ENCODE data around the gene SHPK. TPM values are rescaled to one million over a fixed set of nuclear protein-coding genes. Genes with fewer than 3 reads are reported as not detected.
A peak's percentile ranks its signal among the peaks of the same experiment; 100 is the strongest.
"Not testable (repeated sequence)": the region's sequence is repeated elsewhere in the genome, so short reads cannot be mapped to it uniquely, and the experiment has no call there.

Gene SHPK
- total RNA-seq, 2 experiments from 2014 or later: 11.8 to 12.2 TPM

DNA sequence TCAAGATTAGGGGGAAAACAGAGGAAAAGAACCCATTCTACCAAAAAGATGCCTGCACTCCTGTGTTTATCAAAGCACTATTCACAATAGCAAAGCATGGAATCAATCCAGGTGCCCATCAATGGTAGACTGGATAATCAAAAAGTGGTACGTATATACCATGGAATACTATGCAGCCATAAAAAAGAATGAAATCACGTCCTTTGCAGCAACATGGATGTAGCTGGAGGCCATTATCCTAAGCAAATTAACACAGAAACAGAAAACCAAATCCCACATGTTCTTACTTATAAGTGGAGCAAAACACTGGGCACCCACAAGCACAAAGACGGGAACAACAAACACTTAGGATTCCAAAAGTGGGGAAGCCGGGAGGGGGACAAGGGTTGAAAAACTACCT is 57.4 kb downstream of the SHPK start:
- H3K4me1 Mint-ChIP-seq; H3K4me3 Mint-ChIP-seq; H3K9me3 Mint-ChIP-seq; H3K36me3 Mint-ChIP-seq; DNase-seq; POLR2A ChIA-PET; H3K27ac Mint-ChIP-seq; ATAC-seq (ENCODE audit: low read depth); H3K27me3 Mint-ChIP-seq: not testable (repeated sequence)

DNA sequence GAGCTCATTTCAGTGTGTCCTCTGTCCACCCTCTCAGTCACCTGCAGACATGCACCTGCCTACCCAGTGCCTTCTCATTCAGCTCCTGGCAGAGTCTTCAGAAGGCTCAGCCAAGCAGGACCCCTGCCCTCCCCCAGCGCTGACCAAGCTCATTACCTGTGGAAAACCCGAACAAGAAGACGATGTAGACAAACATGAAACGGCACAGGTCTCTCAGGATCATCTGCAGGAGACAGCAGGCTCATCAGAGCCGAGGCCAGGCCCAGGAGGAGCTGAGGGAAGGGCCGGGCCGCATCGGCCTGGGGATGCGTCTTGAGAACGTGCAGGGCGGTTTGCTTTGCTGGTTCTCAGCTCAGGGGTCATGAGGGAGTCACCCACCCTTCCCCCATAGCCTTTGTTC is 59.1 kb downstream of the SHPK start:
- no peaks in the 10 kb centered on the region for H3K4me1 Mint-ChIP-seq
- POLR2A ChIA-PET: no interaction called here
- DNase-seq: no peak
- H3K36me3 Mint-ChIP-seq: no peaks in the 10 kb centered on the region
- H3K4me3 Mint-ChIP-seq: no peak overlapping the region
- H3K27me3 Mint-ChIP-seq: no peaks in the 10 kb centered on the region
- no peak overlapping the region for H3K27ac Mint-ChIP-seq
- H3K9me3 Mint-ChIP-seq: no peaks in the 10 kb centered on the region
- ATAC-seq (ENCODE audit: low read depth): no peak

DNA sequence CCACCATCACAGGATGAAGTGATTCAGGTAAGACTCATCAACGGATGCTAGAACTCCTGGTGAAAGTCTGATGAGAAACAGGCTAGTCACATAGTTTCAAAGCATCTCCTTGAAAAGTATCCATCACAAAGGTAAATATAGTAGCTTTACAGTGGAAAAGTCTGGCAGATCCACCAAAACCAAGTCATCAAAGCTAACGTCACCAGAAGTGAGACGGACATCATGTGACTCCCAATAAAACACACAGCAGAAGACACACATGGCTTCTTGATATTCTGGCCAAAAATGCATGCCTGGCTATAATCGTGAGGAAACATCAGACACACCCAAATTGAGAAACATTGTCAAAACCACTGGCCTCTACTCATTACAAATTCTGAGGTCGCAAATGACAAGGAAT is 60.5 kb downstream of the SHPK start:
- ATAC-seq (ENCODE audit: low read depth) (no peak), DNase-seq (no peak)
- Mint-ChIP-seq H3K4me3 (no peak overlapping the region), H3K9me3 (no peaks in the 10 kb centered on the region), H3K27me3 (no peaks in the 10 kb centered on the region), H3K27ac (no peak overlapping the region), H3K4me1 (no peaks in the 10 kb centered on the region), H3K36me3 (no peaks in the 10 kb centered on the region)
- POLR2A ChIA-PET: no interaction called here

DNA sequence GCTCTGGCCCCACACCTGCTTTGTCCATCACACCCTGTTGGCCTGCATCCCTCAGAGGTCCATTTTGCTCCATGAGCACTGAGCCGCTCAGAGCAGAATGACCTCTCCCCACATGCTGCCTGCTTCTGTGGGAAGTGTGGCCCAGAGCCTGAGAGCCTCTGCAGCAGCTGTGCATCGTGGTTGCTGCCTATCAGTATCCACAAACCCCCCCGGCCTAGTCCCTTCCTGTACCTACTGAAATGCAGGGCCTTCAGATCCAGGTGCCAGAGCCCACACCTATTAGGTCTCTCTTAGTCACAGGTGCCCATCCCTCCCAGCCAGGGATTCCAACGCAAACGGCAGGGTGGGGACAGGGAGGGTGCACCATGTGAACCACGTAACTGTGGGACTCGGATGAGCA is 61.8 kb downstream of the SHPK start:
- no peak overlapping the region for H3K27ac Mint-ChIP-seq
- ATAC-seq (ENCODE audit: low read depth) (no peak), DNase-seq (no peak)
- H3K36me3 Mint-ChIP-seq: peaks cover 4% of the 10 kb centered on the region
- H3K4me3 Mint-ChIP-seq: no peak overlapping the region
- H3K9me3 Mint-ChIP-seq: no peaks in the 10 kb centered on the region
- H3K27me3 Mint-ChIP-seq: no peaks in the 10 kb centered on the region
- H3K4me1 Mint-ChIP-seq: no peaks in the 10 kb centered on the region
- POLR2A ChIA-PET: no interaction called here

- H3K4me3 Mint-ChIP-seq: no peak overlapping the region
- H3K36me3 Mint-ChIP-seq: peaks cover 4% of the 10 kb centered on the region
- DNase-seq: no peak
- H3K27me3 Mint-ChIP-seq: no peaks in the 10 kb centered on the region
- POLR2A ChIA-PET: no interaction called here
- no peaks in the 10 kb centered on the region for H3K9me3 Mint-ChIP-seq
- no peak overlapping the region for H3K27ac Mint-ChIP-seq
- no peak for ATAC-seq (ENCODE audit: low read depth)
- no peaks in the 10 kb centered on the region for H3K4me1 Mint-ChIP-seq
Measured at GRCh38 chr17:3573246-3574100, 62.6 kb downstream of the SHPK start.

DNA sequence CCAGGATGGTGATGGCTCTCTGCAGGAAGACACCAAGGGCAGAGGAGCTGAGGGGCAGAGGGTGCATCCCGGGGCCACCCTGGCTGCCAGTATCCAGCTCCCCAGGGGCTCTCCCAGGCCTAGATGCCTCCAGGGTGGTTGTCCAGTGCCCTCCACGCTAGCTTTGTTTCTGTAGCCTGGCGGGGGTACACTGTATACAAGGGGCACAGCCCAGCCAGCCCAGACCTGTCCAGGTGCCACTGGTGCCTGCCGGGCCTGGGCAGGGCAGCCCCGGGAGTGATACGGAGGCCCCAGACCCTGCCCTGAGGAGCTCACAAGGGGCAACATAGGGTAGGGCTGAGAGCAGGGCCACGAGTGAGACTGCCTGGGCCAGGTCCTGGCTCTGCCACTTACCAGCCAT is 63.8 kb downstream of the SHPK start:
- ATAC-seq (ENCODE audit: low read depth): no peak
- peaks cover 4% of the 10 kb centered on the region for H3K36me3 Mint-ChIP-seq
- DNase-seq: no peak
- H3K4me1 Mint-ChIP-seq: no peaks in the 10 kb centered on the region
- no peaks in the 10 kb centered on the region for H3K9me3 Mint-ChIP-seq
- POLR2A ChIA-PET: no interaction called here
- no peak overlapping the region for H3K27ac Mint-ChIP-seq
- H3K4me3 Mint-ChIP-seq: no peak overlapping the region
- no peaks in the 10 kb centered on the region for H3K27me3 Mint-ChIP-seq

- DNase-seq (no peak), ATAC-seq (ENCODE audit: low read depth) (no peak)
- Mint-ChIP-seq H3K9me3 (no peaks in the 10 kb centered on the region), H3K4me3 (no peak overlapping the region), H3K27ac (no peak overlapping the region), H3K36me3 (peaks cover 4% of the 10 kb centered on the region), H3K4me1 (no peaks in the 10 kb centered on the region), H3K27me3 (no peaks in the 10 kb centered on the region)
- POLR2A ChIA-PET: no interaction called here
Measured at GRCh38 chr17:3571043-3571900, 64.8 kb downstream of the SHPK start.

DNA sequence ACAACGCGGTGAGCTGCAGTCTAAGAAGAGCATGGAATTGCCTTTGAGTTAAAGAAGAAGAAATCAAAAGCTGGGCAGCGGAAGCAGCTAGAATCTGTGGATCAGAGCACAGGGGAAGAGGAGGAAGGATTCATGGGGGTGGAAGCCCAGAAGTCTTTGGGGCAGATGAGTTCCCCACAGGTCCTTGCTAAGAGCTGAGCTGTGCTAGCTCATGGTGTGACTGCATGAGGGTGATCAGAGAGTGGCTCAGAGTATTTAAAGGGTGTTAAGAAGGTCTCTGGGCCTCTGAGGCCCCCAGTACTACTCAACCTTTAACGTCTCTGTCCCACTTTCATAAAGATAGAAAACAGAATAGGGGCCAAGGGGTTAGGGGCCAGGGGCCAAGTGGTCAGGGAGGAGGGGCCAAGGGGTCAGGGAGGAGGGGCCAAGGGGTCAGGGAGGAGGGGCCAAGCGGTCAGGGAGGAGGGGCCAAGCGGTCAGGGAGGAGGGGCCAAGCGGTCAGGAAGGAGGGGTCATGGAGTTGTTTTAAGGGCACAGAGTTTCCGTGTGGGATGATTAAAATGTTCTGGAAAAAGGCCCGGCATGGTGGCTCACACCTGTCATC is 66.4 kb downstream of the SHPK start:
- no peak overlapping the region for H3K4me3 Mint-ChIP-seq
- DNase-seq (no peak), ATAC-seq (ENCODE audit: low read depth) (no peak)
- H3K4me1 Mint-ChIP-seq: no peaks in the 10 kb centered on the region
- no peaks in the 10 kb centered on the region for H3K9me3 Mint-ChIP-seq
- no peak overlapping the region for H3K27ac Mint-ChIP-seq
- peaks cover 6% of the 10 kb centered on the region for H3K36me3 Mint-ChIP-seq
- no peaks in the 10 kb centered on the region for H3K27me3 Mint-ChIP-seq
- POLR2A ChIA-PET: no interaction called here

GRCh38 chr17:3566551-3566950 is 69.5 kb downstream of the SHPK start:
- no peak for DNase-seq

GRCh38 chr17:3565143-3565542 is 70.9 kb downstream of the SHPK start:
- DNase-seq: no peak
- Mint-ChIP-seq H3K4me3 (no peak overlapping the region), H3K27ac (no peak overlapping the region), H3K27me3 (no peaks in the 10 kb centered on the region), H3K9me3 (no peaks in the 10 kb centered on the region), H3K4me1 (no peaks in the 10 kb centered on the region), H3K36me3 (peaks cover 6% of the 10 kb centered on the region)
- POLR2A ChIA-PET: no interaction called here
- ATAC-seq (ENCODE audit: low read depth): no peak

More at GRCh38 chr17:3566551-3566950, 69.5 kb downstream of the SHPK start:
- ATAC-seq (ENCODE audit: low read depth): no peak
- H3K27ac Mint-ChIP-seq: no peak overlapping the region
- H3K36me3 Mint-ChIP-seq: peaks cover 6% of the 10 kb centered on the region
- POLR2A ChIA-PET: no interaction called here
- no peaks in the 10 kb centered on the region for H3K4me1 Mint-ChIP-seq
- no peaks in the 10 kb centered on the region for H3K9me3 Mint-ChIP-seq
- H3K27me3 Mint-ChIP-seq: no peaks in the 10 kb centered on the region
- no peak overlapping the region for H3K4me3 Mint-ChIP-seq

- H3K4me3 Mint-ChIP-seq; H3K27ac Mint-ChIP-seq; POLR2A ChIA-PET; H3K4me1 Mint-ChIP-seq; DNase-seq; ATAC-seq (ENCODE audit: low read depth); H3K27me3 Mint-ChIP-seq; H3K9me3 Mint-ChIP-seq; H3K36me3 Mint-ChIP-seq: not testable (repeated sequence)
Measured at GRCh38 chr17:3564241-3564640, 71.8 kb downstream of the SHPK start.

DNA sequence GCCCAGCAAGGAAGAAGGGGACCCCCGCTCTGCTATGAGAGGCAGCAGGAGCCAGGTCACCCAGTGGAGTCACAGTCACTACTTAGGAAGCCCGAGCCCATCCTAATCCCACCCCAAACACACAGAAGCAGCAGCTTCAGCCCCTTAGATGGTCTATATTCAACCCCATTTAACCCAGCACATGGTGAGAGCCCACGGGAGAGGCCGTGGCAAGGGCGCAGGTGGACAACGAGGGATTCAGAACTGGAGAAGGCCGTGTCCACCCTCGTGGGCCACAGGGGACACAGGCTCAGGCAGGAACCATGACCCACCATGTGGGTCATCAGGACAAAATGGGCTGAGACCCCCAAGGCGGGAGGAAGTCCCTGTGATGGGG is 76.8 kb downstream of the SHPK start:
- no peak for ATAC-seq (ENCODE audit: low read depth)
- DNase-seq: no peak
- peaks cover 7% of the 10 kb centered on the region for H3K4me1 Mint-ChIP-seq
- POLR2A ChIA-PET: no interaction called here
- H3K27ac Mint-ChIP-seq: no peak overlapping the region
- no peaks in the 10 kb centered on the region for H3K9me3 Mint-ChIP-seq
- no peak overlapping the region for H3K4me3 Mint-ChIP-seq
- H3K27me3 Mint-ChIP-seq: no peaks in the 10 kb centered on the region
- H3K36me3 Mint-ChIP-seq: no peaks in the 10 kb centered on the region

DNA sequence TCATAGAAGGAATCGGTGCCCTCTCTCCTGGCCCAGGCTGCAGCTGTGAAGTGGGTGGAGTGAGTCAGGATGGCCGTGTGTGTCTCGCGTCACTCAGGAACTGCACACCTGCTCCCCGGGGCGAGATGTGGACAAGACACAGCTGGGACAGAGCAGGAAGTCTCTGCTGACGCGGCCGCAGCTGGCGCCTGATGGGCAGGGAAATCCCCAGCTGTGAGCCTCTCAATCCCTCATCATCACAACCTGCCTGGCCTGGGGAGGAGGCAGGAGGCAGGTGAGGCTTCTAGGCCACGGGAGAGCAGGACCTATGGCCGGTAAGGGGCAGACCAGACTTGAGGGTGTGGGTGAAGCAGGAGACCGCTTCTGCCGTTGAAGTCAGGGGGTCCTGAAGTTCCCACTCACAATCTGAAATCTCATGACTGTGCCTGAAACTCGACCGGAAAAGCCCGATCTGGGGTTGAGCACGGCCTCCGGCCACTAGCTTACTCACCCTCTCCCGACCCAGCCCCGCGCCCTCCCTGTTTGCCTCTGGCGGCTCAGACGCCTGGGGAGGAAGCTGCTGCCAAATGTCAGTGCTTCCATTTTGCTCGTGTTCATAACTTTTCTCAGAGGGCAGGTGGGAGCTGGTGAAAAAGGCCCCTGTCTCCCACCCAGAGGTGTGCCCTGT is 77.3 kb downstream of the SHPK start:
- ATAC-seq (ENCODE audit: low read depth): peak; percentile 77
- peak; percentile 49 for DNase-seq
- Mint-ChIP-seq H3K27me3 (no peaks in the 10 kb centered on the region), H3K4me3 (no peak overlapping the region), H3K27ac (no peak overlapping the region), H3K4me1 (peaks cover 7% of the 10 kb centered on the region), H3K36me3 (no peaks in the 10 kb centered on the region), H3K9me3 (no peaks in the 10 kb centered on the region)
- POLR2A ChIA-PET: interaction anchor here (0.8 kb wide), 1 partner anchor 79 kb away, joined by 3 read pairs; no protein-coding TSS in a partner anchor

Measured in activated naive CD8-positive, alpha-beta T cell treated with anti-CD3 and anti-CD28 coated beads, Interleukin-2, amount 10 ng/mL, durations not matched to agents 7 days and 5 days (primary cell).